Breast epithelium (tissue), 3 donors: ENCODE measurements around the gene CYFIP2.

Source experiments
- POLR2A ChIP-seq: fragments of 450-650 bp; IDR thresholded peaks from one replicate; pipeline ENCODE4 v1.6.1; 2016; ENCODE audit warnings: antibody characterized with exemption, mild to moderate bottlenecking, moderate library complexity
- POLR2AphosphoS5 ChIP-seq, 3 donors: sonication (generic); formaldehyde crosslinking; IDR thresholded peaks; one replicate each; pipeline ENCODE4 v1.6.1; 2017; ENCODE audit warnings: antibody characterized with exemption in 3 of 3
- TF ChIP-seq, protein P1 (sequence below), 3 donors: fragments of 450-650 bp; IDR thresholded peaks; one replicate each; pipeline ENCODE4 v1.5.1; 2016 to 2017; ENCODE audit warnings: antibody characterized with exemption in 3 of 3, mild to moderate bottlenecking in 3 of 3, moderate library complexity in 3 of 3

- TF ChIP-seq POLR2AphosphoS5 (IDR thresholded peaks at IDR 0.05) (no peak), POLR2A (no peak)
- TF ChIP-seq, protein P1, sequence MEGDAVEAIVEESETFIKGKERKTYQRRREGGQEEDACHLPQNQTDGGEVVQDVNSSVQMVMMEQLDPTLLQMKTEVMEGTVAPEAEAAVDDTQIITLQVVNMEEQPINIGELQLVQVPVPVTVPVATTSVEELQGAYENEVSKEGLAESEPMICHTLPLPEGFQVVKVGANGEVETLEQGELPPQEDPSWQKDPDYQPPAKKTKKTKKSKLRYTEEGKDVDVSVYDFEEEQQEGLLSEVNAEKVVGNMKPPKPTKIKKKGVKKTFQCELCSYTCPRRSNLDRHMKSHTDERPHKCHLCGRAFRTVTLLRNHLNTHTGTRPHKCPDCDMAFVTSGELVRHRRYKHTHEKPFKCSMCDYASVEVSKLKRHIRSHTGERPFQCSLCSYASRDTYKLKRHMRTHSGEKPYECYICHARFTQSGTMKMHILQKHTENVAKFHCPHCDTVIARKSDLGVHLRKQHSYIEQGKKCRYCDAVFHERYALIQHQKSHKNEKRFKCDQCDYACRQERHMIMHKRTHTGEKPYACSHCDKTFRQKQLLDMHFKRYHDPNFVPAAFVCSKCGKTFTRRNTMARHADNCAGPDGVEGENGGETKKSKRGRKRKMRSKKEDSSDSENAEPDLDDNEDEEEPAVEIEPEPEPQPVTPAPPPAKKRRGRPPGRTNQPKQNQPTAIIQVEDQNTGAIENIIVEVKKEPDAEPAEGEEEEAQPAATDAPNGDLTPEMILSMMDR (IDR thresholded peaks at IDR 0.05), result no peak
Observed at GRCh38 chr5:157271740-157272271, 5.9 kb downstream of the CYFIP2 start.
